OCI-LY1 (cell line): ENCODE measurements around the gene EIF2S2.

Experiments used
- H2AFZ ChIP-seq: fragments of 200-600 bp; sonication (generic), shearing (Covaris generic); 2 replicates; pipeline ENCODE4 v1.6.0; 2014; ENCODE audit warnings: antibody characterized with exemption, mild to moderate bottlenecking, low read length
- H3F3A ChIP-seq: fragments of 200-600 bp; sonication (generic), shearing (Covaris generic); 2 replicates; pipeline ENCODE4 v1.6.0; 2014; ENCODE audit warnings: mild to moderate bottlenecking, antibody characterized with exemption, low read length, moderate library complexity; ENCODE audit not compliant: insufficient read depth
- H3K27ac ChIP-seq: fragments of 200-600 bp; sonication (generic); 2 replicates; pipeline ENCODE4 v1.5.1; 2014; ENCODE audit warnings: low read length, mixed run types, mild to moderate bottlenecking, low read depth; ENCODE audit not compliant: poor library complexity, severe bottlenecking
- H3K27me3 ChIP-seq: fragments of 200-600 bp; sonication (generic); 2 replicates; pipeline ENCODE4 v1.6.0; 2014; ENCODE audit warnings: antibody characterized with exemption, mild to moderate bottlenecking, low read length, moderate library complexity; ENCODE audit not compliant: insufficient read depth
- H3K36me3 ChIP-seq: fragments of 200-600 bp; sonication (generic); 2 replicates; pipeline ENCODE4 v1.6.1; 2014; ENCODE audit warnings: mild to moderate bottlenecking, antibody characterized with exemption, low read length, moderate library complexity, mixed read lengths; ENCODE audit not compliant: insufficient read depth
- H3K4me1 ChIP-seq: fragments of 200-600 bp; sonication (generic); 2 replicates; pipeline ENCODE4 v1.5.1; 2014; ENCODE audit warnings: mild to moderate bottlenecking, low read length, moderate library complexity; ENCODE audit not compliant: insufficient read depth, severe bottlenecking
- H3K4me2 ChIP-seq: fragments of 200-600 bp; sonication (generic), shearing (Covaris generic); 2 replicates; pipeline ENCODE4 v1.6.1; 2014; ENCODE audit warnings: low read length
- H3K4me3 ChIP-seq: fragments of 200-600 bp; sonication (generic); 2 replicates; pipeline ENCODE4 v1.5.1; 2014; ENCODE audit warnings: low read length, low read depth, mild to moderate bottlenecking, mixed read lengths; ENCODE audit not compliant: poor library complexity, severe bottlenecking
- H3K79me2 ChIP-seq: fragments of 200-600 bp; shearing (Covaris generic); 2 replicates; pipeline ENCODE4 v1.6.1; 2016; ENCODE audit warnings: mixed run types, low read length, mixed read lengths; ENCODE audit not compliant: insufficient read depth
- H3K9ac ChIP-seq: fragments of 200-600 bp; sonication (generic), shearing (Covaris generic); 2 replicates; pipeline ENCODE4 v1.6.1; 2014; ENCODE audit warnings: mild to moderate bottlenecking, low read length, mixed read lengths
- H3K9me2 ChIP-seq: fragments of 200-600 bp; sonication (generic), shearing (Covaris generic); 2 replicates; pipeline ENCODE4 v1.6.1; 2014; ENCODE audit warnings: low read depth, mild to moderate bottlenecking, low read length, mixed read lengths
- H3K9me3 ChIP-seq: fragments of 200-600 bp; shearing (Covaris generic); 2 replicates; pipeline ENCODE4 v1.6.1; 2014; ENCODE audit warnings: low read length, mixed read lengths
- H4K20me1 ChIP-seq: fragments of 200-600 bp; sonication (generic), shearing (Covaris generic); 2 replicates; pipeline ENCODE4 v1.6.0; 2016; ENCODE audit warnings: mild to moderate bottlenecking, low read length; ENCODE audit not compliant: insufficient read depth
- CTCF ChIP-seq: fragments of 200-600 bp; sonication (generic), shearing (Covaris generic); IDR thresholded peaks from 2 replicates; pipeline ENCODE4 v1.5.1; 2017; ENCODE audit warnings: mild to moderate bottlenecking, antibody characterized with exemption, low read length, moderate library complexity, mixed read lengths
- EZH2 ChIP-seq: fragments of 200-600 bp; sonication (generic), shearing (Covaris generic); IDR thresholded peaks from 2 replicates; pipeline ENCODE4 v1.8.0; 2017; ENCODE audit warnings: borderline replicate concordance, mixed run types, mild to moderate bottlenecking, antibody characterized with exemption, low read length, moderate library complexity, mixed read lengths

The EIF2S2 gene

GRCh38 chr20:34064286-34064685, 47.8 kb downstream of the EIF2S2 start:
- Histone ChIP-seq H3K9me2 (no peaks in the 10 kb centered on the region), H4K20me1 (no peaks in the 10 kb centered on the region), H3K36me3 (peaks cover 41% of the 10 kb centered on the region; the same call in 1 of the 2 replicates), H3K4me2 (no peak overlapping the region), H3F3A (no peaks in the 10 kb centered on the region), H2AFZ (no peak overlapping the region), H3K27me3 (no peaks in the 10 kb centered on the region), H3K4me1 (no peaks in the 10 kb centered on the region), H3K27ac (no peak overlapping the region), H3K9ac (no peak overlapping the region), H3K79me2 (peaks cover 3% of the 10 kb centered on the region; the same call in 1 of the 2 replicates), H3K4me3 (no peak overlapping the region), H3K9me3 (no peaks in the 10 kb centered on the region)
- TF ChIP-seq CTCF (no peak), EZH2 (no peak)

GRCh38 chr20:34062570-34063482, 49.2 kb downstream of the EIF2S2 start:
- H2AFZ ChIP-seq, result no peak overlapping the region
- no peaks in the 10 kb centered on the region for H3K9me3 ChIP-seq
- H3K9ac ChIP-seq, result no peak overlapping the region
- H3K27ac ChIP-seq, result no peak overlapping the region
- H3F3A ChIP-seq, result no peaks in the 10 kb centered on the region
- no peaks in the 10 kb centered on the region for H3K27me3 ChIP-seq
- peaks cover 11% of the 10 kb centered on the region for H3K4me1 ChIP-seq
- no peak overlapping the region for H3K4me2 ChIP-seq
- H3K4me3 ChIP-seq, result no peak overlapping the region
- no peaks in the 10 kb centered on the region for H4K20me1 ChIP-seq
- peaks cover 43% of the 10 kb centered on the region; the same call in 1 of the 2 replicates for H3K36me3 ChIP-seq
- H3K9me2 ChIP-seq, result no peaks in the 10 kb centered on the region
- TF ChIP-seq CTCF (no peak), EZH2 (no peak)
- peaks cover 3% of the 10 kb centered on the region for H3K79me2 ChIP-seq

DNA sequence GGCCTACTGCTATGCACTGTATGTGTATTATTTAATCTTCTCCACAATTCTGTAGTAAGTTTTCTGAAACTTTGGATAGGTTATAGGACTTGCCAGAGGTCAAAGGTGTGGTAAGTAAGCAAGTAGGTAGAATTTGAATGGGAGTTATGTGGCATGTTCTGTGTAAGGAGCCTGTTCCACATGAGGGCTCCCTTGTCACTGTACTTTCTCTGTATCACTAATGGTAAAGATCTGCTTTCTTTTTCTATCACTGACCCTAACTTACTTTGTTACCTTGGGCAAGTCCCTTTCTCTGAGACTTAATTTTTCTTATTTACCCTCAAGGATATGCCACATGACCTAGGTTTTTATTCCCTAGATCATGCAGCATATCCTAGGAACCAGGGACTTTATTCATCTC, 50.3 kb downstream of the EIF2S2 start:
- H3K27ac ChIP-seq, result no peak overlapping the region
- H4K20me1 ChIP-seq, result no peaks in the 10 kb centered on the region
- H3K79me2 ChIP-seq, result peaks cover 10% of the 10 kb centered on the region
- H3K36me3 ChIP-seq, result peaks cover 43% of the 10 kb centered on the region; the same call in 1 of the 2 replicates
- no peak overlapping the region for H2AFZ ChIP-seq
- no peaks in the 10 kb centered on the region for H3F3A ChIP-seq
- H3K9ac ChIP-seq, result no peak overlapping the region
- no peak overlapping the region for H3K4me2 ChIP-seq
- no peaks in the 10 kb centered on the region for H3K27me3 ChIP-seq
- H3K4me1 ChIP-seq, result peaks cover 14% of the 10 kb centered on the region
- TF ChIP-seq EZH2 (no peak), CTCF (no peak)
- no peak overlapping the region for H3K4me3 ChIP-seq
- H3K9me3 ChIP-seq, result no peaks in the 10 kb centered on the region
- H3K9me2 ChIP-seq, result no peaks in the 10 kb centered on the region
